NCI-H1092 treated with DMSO at 0.1 percent for 48 hours (cell line): Measurements from ENCODE around the gene ATM.
A peak's percentile ranks its signal among the peaks of the same experiment; 100 is the strongest.
"Not testable (repeated sequence)": the region's sequence is repeated elsewhere in the genome, so short reads cannot be mapped to it uniquely, and the experiment has no call there.

Experiments used
- DNase-seq: peaks from one replicate; lab custom pipeline; 2025; lab: John Stamatoyannopoulos, UW

Gene ATM

DNA sequence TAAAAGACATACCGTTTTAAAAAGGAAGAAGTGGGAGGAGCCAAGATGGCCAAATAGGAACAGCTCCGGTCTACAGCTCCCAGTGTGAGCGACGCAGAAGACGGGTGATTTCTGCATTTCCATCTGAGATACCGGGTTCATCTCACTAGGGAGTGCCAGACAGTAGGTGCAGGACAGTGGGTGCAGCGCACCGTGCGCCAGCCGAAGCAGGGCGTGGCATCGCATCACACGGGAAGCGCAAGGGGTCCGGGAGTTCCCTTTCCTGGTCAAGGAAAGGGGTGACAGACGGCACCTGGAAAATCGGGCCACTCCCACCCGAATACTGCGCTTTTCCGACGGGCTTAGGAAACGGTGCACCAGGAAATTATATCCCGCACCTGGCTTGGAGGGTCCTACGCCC is 150.6 kb downstream of the ATM start:
- not testable (repeated sequence) for DNase-seq

DNA sequence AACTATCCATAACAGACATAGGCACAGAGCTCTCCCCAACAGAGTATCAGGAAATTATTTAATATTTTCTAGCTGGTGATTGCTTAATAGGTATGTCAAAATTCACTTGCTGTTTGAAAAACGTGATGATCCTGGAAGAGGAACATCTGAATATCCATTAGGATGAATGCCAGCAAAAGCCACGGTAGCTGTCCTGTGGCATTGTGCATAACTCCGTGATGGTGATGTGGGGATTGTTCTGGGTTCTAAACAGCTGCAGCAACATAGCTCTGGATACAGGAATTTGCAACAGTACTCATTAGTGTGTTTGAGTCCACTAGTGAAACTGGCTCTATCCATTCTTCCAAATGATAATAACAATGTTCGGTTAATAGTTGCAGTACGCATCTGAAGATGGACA is 165.7 kb downstream of the ATM start:
- DNase-seq: no peak

DNA sequence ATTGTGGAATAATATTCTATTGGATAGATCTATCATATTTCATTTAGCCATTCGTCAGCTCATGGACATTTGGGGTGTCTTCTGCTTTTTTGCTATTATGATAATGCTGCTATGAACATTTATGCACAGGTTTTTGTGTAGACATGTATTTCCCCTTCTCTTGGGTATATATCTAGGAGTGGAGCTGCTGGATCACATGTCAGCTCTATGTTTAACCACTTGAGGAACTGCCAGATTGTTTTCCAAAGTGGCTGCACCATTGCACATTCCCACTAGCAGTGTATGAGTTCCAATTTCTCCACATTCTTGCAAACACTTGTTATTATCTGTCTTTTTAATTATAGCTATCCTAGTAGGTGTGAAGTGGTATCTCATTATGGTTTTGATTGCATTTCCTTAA is 169.5 kb downstream of the ATM start:
- DNase-seq: no peak

DNA sequence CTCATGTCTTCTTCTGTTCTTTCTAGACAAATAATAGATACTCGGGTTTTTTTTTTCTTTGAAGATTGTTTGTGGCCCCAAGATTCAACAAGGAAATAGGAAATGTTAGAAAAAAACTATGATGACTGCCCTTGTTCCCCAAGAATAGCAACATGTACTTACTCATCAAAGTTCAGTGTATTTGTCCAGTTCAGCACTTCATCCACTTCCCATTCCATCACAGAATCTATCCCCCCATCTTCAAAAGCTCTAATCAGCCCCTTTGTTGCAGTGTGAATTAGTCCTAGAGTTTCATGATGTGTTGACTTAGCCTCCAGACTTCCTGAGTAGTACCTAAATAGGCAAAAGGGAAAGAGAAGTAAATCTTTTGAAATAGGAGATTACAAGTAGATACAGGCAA is 170.2 kb downstream of the ATM start:
- DNase-seq: no peak

DNA sequence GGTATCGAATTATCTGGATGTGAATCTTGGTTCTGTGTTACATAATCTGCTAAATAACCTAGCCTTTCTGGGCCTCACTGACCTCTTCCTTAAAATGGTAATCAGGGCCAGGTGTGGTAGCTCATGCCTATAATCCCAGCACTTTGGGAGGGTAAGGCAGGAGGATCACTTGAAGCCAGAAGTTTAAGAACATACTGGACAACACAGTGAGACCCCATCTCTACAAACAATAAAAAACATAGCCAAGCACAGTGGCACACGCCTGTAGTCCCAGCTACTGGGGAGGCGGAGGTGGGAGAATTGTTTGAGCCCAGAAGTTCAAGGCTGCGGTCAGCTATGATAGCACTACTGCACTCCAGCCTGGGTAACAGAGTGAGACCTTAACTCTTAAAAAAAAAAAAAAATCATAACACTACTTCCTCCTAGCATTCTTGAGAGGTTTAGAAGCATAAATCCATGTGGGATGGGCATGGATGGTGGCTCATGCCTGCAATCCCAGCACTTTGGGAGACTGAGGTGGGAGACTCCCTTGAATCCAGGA is 171.9 kb downstream of the ATM start:
- no peak for DNase-seq

DNA sequence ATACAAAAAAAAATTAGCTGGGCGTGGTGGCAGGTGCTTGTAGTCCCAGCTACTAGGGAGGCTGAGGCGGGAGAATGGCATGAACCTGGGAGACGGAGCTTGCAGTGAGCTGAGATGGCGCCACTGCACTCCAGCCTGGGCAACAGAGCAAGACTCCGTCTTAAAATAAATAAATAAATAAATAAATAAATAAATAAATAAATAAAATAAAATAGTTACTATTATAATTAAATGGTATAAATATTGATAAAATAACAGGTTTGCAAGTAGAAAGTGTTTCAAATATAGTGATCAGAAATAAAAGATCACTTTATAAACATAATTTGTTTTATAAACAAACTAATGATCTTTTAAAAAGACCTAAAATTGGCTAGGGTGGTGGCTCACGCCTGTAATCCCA is 173.8 kb downstream of the ATM start:
- DNase-seq: not testable (repeated sequence)

DNA sequence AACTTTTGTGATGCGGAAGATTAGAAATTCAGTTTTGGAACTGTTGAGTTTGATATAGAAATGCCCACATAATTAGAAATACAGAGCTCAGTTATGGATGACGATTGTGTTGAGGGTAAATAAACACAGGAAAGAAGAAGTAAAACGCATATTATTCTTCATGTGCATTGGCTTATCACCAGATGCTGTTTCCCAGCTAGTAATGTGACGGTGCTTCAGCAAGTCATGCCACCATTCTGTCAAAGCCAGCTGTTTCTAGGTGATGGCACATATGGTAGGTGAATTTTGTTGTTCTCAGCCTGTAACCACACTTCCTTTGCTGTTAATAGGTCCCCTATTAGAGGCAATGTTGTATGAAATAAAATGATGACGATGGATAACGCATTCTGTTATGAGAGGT is 175.6 kb downstream of the ATM start:
- no peak for DNase-seq

DNA sequence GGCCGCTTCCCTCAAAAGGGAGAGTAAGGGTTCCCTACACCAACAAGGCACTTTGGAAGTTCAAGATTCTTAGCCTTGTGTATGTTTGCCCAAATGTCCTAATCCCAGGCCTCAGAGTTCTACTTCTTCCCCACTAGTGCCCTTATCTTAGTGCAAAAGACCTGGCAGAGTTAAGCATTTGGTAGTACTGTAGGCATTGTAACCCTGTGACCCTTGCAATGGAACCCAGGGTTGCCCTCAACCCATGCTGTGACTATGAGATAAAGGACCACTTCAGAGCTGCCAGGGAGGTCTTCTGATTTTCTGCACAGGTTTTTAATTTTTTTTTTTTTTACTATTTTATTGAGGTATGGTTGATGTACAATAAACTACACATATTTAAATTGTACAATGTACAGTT is 179.4 kb downstream of the ATM start:
- DNase-seq: no peak

DNA sequence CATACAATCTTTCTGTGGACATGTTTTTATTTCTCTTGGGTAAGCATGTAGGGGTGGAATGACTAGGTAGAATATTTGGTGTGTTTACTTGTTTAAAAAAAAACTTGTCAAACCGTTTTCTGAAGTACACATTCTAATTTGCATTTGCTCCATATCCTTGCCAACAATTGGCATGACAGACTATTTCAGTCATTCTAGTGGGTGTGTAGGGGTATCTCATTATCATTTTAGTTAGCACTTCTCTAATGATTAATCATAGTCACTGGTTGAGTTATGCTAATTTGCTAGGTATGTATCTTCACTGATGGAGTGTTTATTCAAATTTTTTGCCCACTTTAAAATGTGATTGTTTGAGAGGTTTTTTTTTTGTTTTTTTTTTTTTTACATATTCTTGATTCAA is 180.2 kb downstream of the ATM start:
- DNase-seq: no peak

DNA sequence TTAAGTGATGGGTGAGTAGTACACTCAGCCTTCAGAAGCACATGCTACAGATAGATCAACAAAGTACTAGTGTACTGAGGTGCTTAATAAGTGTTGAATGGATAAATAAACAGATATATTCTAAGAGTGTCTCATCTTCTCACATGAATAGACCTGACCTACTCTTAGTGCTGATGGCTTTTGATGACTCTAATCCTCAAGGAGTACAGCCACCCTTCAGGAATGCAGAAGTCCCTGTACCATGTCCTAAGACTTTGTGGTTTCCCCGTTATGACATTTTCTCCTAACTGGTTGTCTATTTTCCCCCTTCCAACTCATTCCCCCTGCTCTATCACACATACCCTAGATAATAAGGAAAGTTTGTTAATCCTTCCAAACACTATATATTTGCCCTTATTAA is 182.8 kb downstream of the ATM start:
- no peak for DNase-seq

DNA sequence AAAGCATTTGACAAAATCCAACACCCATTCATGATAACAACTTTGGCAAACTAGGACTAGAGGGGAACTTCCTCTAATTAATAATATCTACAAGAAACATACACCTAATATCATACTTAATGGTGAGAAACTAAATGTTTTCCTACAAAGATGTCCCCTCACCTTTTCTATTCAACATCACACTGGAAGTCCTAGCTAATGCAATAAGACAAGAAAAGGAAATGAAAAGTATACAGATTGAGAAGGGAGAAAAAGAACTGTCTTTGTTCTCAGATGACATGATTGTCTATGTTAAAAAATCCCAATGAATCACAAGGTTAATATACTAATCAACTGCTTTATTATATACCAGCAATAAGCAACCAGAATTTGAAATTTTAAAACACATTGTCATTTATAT is 192.1 kb downstream of the ATM start:
- DNase-seq: no peak

DNA sequence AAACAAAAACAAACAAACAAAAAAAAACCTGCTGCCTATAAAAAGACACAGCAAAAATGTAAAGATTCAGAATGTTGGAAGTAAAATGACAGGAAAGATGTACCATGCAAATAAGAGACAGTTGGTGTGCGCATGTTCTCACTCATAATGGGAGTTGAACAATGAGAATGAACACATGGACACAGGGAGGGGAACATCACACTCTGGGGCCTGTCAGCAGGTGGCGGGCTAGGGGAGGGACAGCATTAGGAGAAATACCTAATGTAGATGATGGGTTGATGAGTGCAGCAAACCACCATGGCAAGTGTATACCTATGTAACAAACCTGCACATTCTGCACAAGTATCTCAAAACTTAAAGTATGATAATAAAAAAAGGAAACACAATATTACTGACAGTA is 194.7 kb downstream of the ATM start:
- DNase-seq: peak; percentile 2
